WTC11 (cell line): Measurements from ENCODE around the gene POLR1G.

Source experiments
- ESRRA ChIP-seq: sonication (generic); formaldehyde crosslinking; IDR thresholded peaks from 2 replicates; pipeline ENCODE4 v1.8.1; 2022; ENCODE audit warnings: mild to moderate bottlenecking, missing genetic modification reagents, borderline replicate concordance
- FOXK1 ChIP-seq: sonication (generic); formaldehyde crosslinking; IDR thresholded peaks from 2 replicates; pipeline ENCODE4 v1.8.0; 2022; ENCODE audit warnings: mild to moderate bottlenecking, moderate library complexity, missing genetic modification reagents
- SMAD4 ChIP-seq: sonication (generic); formaldehyde crosslinking; IDR thresholded peaks from 2 replicates; pipeline ENCODE4 v1.8.0; 2022; ENCODE audit warnings: mild to moderate bottlenecking, missing genetic modification reagents

- TF ChIP-seq ESRRA, result no peak
- no peak for TF ChIP-seq FOXK1
- no peak for TF ChIP-seq SMAD4 (CRISPR knock-in tag)
Measured at GRCh38 chr19:45456500-45456815, 50.0 kb downstream of the POLR1G start.
